Endometrial microvascular endothelial cells (primary cell): ENCODE results near the gene ZC3H10. TPM values are rescaled to one million over a fixed set of nuclear protein-coding genes. Genes with fewer than 3 reads are reported as not detected.
"Not testable (repeated sequence)": the region's sequence is repeated elsewhere in the genome, so short reads cannot be mapped to it uniquely, and the experiment has no call there.

ENCODE experiments used
- in situ Hi-C: cut with HindIII; loops from 2 replicates; pipeline ENCODE4 v1.10.0; 2017; ENCODE audit warnings: low sequenced_read_pairs, low pct_unique_long_range_greater_than_20kb; ENCODE audit errors: inconsistent ontology term
- total RNA-seq: library from RNA; depleted of rRNA; stranded (reverse); fragments of >200 nt; gene quantifications from one replicate; pipeline ENCODE4 v1.2.3, GENCODE V29; 2015; ENCODE audit errors: inconsistent ontology term

Gene ZC3H10
- total RNA-seq, 1 donor from 2014 or later = 3.0 TPM

GRCh38 chr12:56099787-56100186 lies 18.3 kb upstream of the ZC3H10 start:
- in situ Hi-C loops = no loop called here

GRCh38 chr12:56101045-56101444 lies 17.0 kb upstream of the ZC3H10 start:
- in situ Hi-C loops = no loop called here

GRCh38 chr12:56102683-56103065 lies 15.4 kb upstream of the ZC3H10 start:
- in situ Hi-C loops = no loop called here

- in situ Hi-C loops = no loop called here
These were observed 14.9 kb upstream of the ZC3H10 start for GRCh38 chr12:56103066-56103711.

GRCh38 chr12:56103823-56104108 lies 14.3 kb upstream of the ZC3H10 start:
- in situ Hi-C loops = no loop called here

- in situ Hi-C loops = no loop called here
These were observed 13.8 kb upstream of the ZC3H10 start, which contains the start of gene PA2G4 for GRCh38 chr12:56104109-56104814. PA2G4 (plus strand) TSS chr12:56104559; CDS start chr12:56104738, 179 bp downstream.

GRCh38 chr12:56104815-56105608 lies 13.1 kb upstream of the ZC3H10 start:
- in situ Hi-C loops = no loop called here

- in situ Hi-C loops = no loop called here
These were observed 12.5 kb upstream of the ZC3H10 start for GRCh38 chr12:56105609-56105902.

GRCh38 chr12:56107242-56107641 lies 10.8 kb upstream of the ZC3H10 start:
- in situ Hi-C loops = no loop called here

GRCh38 chr12:56110571-56110970 lies 7.5 kb upstream of the ZC3H10 start:
- in situ Hi-C loops = no loop called here

- in situ Hi-C loops = no loop called here
These were observed 4.0 kb upstream of the ZC3H10 start for GRCh38 chr12:56114084-56114483.

- in situ Hi-C loops = no loop called here
These were observed 2.7 kb upstream of the ZC3H10 start for GRCh38 chr12:56115329-56115728.

GRCh38 chr12:56116267-56117081 lies 1.6 kb upstream of the ZC3H10 start, which contains the start of gene RPL41:
RPL41 (plus strand) TSS chr12:56116633.
- in situ Hi-C loops = no loop called here

- in situ Hi-C loops = not testable (repeated sequence)
These were observed 872 bp upstream of the ZC3H10 start for GRCh38 chr12:56117082-56117706.

- in situ Hi-C loops = no loop called here
These were observed 757 bp downstream of the ZC3H10 start for GRCh38 chr12:56118688-56119357.

GRCh38 chr12:56119361-56119796 lies 1.3 kb downstream of the ZC3H10 start:
- in situ Hi-C loops = no loop called here

GRCh38 chr12:56120158-56120846 lies 2.2 kb downstream of the ZC3H10 start:
- in situ Hi-C loops = no loop called here
